BE2C (cell line): ENCODE data around the gene RGS19.
A peak's percentile ranks its signal among the peaks of the same experiment; 100 is the strongest.

Experiments
- DNase-seq: peaks from one replicate; pipeline ENCODE4 v3.0.0-alpha.2; 2020
- H3K27me3 ChIP-seq: fragments of 250-450 bp; sonication (Bioruptor Pico); 2 replicates; pipeline ENCODE4 v1.5.1; 2020; ENCODE audit warnings: mild to moderate bottlenecking
- H3K36me3 ChIP-seq: fragments of 250-450 bp; sonication (Bioruptor Pico); 2 replicates; pipeline ENCODE4 v1.5.1; 2020; ENCODE audit warnings: mild to moderate bottlenecking
- H3K4me1 ChIP-seq: fragments of 250-450 bp; sonication (Bioruptor Pico); 2 replicates; pipeline ENCODE4 v1.5.1; 2020
- H3K4me3 ChIP-seq: 2 replicates; pipeline ENCODE4 v1.5.1; 2011; ENCODE audit warnings: low read depth, low read length
- H3K9me3 ChIP-seq: fragments of 250-450 bp; sonication (Bioruptor Pico); 2 replicates; pipeline ENCODE4 v1.5.1; 2020
- TF ChIP-seq, protein P1 (sequence below): IDR thresholded peaks from 2 replicates; pipeline ENCODE4 v1.5.1; 2012; ENCODE audit warnings: mild to moderate bottlenecking, low read depth, low read length

Gene RGS19

DNA sequence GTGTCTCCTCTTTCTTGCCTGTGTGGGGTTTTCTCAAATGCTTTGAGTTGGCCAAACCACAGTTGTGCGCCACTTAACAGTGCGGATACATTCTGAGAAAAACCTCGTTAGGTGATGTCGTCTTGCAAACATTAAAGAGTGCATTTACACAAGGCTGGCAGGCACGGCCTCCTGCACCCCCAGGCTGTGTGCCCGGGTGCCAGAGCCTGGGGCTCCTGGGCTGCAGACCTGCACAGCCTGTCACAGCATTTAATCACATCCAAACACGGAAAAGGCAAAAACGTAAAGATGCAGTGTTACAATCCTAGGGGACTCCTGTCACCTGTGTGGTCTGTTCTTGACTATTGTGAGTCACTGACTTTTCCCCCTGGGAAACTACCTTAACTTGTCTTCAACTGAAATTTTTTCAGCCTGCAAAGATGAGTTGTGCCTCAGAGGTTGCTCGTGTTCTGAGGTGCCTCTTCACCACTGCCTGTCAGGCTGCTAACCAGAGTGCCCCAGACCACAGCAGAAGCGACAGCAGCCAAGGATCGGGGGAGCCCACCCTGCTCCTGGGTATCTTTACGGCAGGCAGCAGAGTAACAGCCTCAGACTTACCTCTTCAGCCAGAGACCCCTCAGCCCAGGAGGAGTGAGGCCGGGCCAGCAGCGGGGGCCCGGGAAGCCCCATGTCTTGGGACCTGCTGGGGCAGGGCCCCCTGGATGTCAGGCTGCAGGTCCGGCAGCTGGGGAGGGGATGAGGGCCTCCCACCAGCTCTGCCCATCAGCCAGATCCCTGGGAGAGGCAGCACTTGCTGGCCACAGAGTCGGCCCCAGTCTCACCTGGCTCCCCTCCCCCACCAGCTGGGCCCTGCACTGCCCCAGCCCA lies 44.0 kb downstream of the RGS19 start:
- H3K9me3 ChIP-seq, result no peaks in the 10 kb centered on the region
- TF ChIP-seq, protein P1, sequence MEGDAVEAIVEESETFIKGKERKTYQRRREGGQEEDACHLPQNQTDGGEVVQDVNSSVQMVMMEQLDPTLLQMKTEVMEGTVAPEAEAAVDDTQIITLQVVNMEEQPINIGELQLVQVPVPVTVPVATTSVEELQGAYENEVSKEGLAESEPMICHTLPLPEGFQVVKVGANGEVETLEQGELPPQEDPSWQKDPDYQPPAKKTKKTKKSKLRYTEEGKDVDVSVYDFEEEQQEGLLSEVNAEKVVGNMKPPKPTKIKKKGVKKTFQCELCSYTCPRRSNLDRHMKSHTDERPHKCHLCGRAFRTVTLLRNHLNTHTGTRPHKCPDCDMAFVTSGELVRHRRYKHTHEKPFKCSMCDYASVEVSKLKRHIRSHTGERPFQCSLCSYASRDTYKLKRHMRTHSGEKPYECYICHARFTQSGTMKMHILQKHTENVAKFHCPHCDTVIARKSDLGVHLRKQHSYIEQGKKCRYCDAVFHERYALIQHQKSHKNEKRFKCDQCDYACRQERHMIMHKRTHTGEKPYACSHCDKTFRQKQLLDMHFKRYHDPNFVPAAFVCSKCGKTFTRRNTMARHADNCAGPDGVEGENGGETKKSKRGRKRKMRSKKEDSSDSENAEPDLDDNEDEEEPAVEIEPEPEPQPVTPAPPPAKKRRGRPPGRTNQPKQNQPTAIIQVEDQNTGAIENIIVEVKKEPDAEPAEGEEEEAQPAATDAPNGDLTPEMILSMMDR, result no peak

DNA sequence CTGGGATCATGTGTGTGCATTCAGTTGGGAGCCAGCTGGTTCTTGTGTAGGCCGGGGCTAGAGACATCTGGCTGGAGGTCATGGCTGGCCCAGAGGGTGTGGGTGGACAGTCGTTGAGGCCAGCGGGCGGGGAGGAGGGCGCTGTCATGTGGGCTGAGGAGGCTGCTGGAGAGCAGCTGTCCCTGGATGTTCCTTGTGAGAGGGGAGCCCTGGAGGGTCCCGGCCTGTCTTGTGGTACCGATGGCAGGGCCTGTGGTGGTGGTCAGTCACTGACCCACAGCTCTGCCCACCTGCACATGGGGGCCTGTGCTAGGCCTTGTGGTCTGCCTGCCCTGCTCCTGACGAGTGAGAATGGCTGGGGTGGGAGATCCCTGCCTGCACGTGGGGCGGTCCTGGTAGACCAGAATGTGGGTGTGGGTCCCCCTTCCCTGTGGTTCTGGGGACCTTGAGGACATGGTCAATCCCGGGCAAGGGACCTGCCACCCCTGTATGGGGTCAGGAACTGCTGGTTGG lies 45.3 kb downstream of the RGS19 start:
- Histone ChIP-seq H3K36me3 (peaks cover 46% of the 10 kb centered on the region), H3K4me1 (peaks cover 29% of the 10 kb centered on the region), H3K27me3 (no peaks in the 10 kb centered on the region), H3K9me3 (no peaks in the 10 kb centered on the region), H3K4me3 (no peak overlapping the region)
- TF ChIP-seq, protein P1, result no peak
- no peak for DNase-seq

More for the DNA sequence above, 44.0 kb downstream of the RGS19 start:
- no peaks in the 10 kb centered on the region for H3K27me3 ChIP-seq
- peak; percentile 5 for DNase-seq
- 0 out of 2 replicates have a peak overlapping the region, but pooled peaks have one; percentile 61 for H3K4me3 ChIP-seq
- peaks cover 36% of the 10 kb centered on the region for H3K36me3 ChIP-seq
- peaks cover 36% of the 10 kb centered on the region for H3K4me1 ChIP-seq

DNA sequence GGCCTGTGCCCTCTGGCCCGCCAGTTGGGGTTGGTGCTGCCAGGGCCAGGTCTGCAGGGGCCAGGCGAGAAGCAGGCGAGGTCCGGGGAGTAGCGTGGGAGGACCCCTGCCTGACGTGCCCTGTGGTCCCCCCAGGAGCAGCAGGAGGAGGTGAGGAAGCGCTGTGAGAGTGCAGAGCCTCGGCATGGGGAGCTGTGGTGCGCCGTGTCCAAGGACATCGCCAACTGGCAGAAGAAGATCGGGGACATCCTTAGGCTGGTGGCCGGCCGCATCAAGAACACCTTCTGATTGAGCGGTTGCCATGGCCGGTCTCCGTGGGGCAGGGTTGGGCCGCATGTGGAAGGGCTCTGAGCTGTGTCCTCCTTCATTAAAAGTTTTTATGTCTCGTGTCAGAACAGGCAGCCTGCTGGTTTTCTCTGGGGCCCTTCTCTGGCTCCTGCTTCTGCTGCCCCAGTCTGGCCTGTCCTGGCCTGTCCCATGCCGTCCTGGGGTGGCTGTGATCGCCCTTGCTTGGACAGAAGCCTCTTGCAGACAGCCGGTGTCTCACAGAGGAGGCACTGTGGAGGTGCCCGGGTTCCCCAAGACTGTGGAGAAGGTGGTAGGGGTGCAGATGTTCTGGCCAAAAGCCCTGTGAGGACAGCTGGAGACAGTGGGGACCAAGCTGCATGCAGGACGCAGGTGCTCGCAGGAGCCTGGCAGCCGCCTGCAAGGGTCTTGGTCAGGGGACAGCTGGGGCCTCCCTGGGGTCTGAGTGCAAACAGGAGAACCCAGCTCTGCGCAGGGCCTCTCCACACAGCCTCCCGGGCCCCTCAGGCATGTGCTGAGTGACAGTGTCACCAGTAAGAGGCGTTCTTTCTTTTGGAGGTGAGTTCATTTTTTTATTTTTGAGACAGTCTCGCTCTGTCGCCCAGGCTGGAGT lies 46.4 kb downstream of the RGS19 start:
- TF ChIP-seq, protein P1, result no peak
- peaks cover 33% of the 10 kb centered on the region for H3K4me1 ChIP-seq
- peaks cover 57% of the 10 kb centered on the region for H3K36me3 ChIP-seq
- H3K4me3 ChIP-seq, result no peak overlapping the region
- DNase-seq, result no peak
- H3K27me3 ChIP-seq, result no peaks in the 10 kb centered on the region
- no peaks in the 10 kb centered on the region for H3K9me3 ChIP-seq

DNA sequence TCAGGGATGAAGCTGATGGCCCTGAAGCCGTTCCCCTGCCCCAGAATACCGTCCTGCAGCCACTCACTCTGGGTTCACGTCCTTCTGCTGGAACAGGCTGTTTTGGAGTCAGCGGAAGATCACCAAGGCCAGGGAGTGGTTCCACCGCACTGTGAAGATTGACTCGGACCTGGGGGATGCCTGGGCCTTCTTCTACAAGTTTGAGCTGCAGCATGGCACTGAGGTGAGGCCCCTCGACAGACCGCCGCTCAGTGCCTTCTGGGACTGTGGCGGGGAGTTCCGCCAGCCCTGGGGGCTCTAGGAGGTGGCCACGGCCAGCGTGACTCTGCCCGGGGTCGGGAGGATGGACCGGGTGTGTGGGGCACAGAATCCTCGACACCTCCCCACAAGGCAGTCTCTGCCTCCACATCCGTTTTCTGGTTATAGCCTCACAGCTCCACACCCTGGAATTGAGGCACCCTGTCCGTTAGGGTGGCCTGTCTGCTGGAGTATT lies 47.5 kb downstream of the RGS19 start:
- TF ChIP-seq, protein P1, result no peak
- no peak for DNase-seq
- Histone ChIP-seq H3K36me3 (peaks cover 68% of the 10 kb centered on the region), H3K4me3 (no peak overlapping the region), H3K4me1 (peaks cover 25% of the 10 kb centered on the region), H3K9me3 (no peaks in the 10 kb centered on the region), H3K27me3 (no peaks in the 10 kb centered on the region)

DNA sequence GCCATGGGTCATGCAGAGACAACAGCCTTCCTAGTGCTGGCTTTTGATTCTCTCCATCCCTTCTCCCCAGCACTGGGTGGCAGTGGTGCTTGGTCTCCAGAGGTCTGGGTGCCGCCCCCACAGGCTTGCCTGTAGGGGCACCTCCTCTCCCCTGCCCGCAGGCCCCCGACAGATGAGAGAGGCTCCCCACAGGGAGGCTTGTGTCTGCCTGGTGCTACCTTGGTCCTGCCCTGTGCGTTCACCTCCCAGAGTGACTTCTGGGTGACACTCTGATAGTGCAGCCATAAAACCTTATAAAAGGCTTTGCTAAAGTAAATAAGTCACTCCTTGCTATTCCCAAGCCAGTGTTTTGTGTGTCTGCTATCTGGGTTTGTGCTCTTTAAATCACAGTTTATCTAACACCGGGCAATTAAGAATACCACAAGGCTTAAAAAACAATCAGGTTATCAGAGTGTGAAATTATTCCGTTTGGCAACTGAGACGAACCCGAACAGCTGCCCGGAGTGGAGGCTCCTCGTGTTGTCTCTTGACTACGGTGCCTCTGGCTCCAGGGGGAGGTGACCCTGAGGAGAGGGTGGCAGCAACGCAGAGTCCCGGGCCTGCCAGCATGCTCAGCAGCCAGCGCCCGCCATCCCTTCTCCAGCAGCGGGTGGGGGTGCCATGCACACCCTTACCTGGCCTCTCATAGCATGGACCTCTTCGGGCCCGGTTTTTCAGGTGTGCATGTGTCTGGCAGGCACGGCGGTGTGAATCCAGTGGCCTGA lies 48.8 kb downstream of the RGS19 start:
- H3K9me3 ChIP-seq, result no peaks in the 10 kb centered on the region
- no peak for DNase-seq
- peaks cover 12% of the 10 kb centered on the region for H3K4me1 ChIP-seq
- TF ChIP-seq, protein P1, result no peak
- no peak overlapping the region for H3K4me3 ChIP-seq
- H3K36me3 ChIP-seq, result peaks cover 80% of the 10 kb centered on the region
- H3K27me3 ChIP-seq, result no peaks in the 10 kb centered on the region
